Inflammatory macrophage treated with lipopolysaccharide for 4 hours (primary cell): ENCODE data around the gene PCF11.
A peak's percentile ranks its signal among the peaks of the same experiment; 100 is the strongest.

Experiments
- DNase-seq: peaks from one replicate; pipeline ENCODE4 v3.0.0-alpha.2; 2020

The PCF11 gene

DNA sequence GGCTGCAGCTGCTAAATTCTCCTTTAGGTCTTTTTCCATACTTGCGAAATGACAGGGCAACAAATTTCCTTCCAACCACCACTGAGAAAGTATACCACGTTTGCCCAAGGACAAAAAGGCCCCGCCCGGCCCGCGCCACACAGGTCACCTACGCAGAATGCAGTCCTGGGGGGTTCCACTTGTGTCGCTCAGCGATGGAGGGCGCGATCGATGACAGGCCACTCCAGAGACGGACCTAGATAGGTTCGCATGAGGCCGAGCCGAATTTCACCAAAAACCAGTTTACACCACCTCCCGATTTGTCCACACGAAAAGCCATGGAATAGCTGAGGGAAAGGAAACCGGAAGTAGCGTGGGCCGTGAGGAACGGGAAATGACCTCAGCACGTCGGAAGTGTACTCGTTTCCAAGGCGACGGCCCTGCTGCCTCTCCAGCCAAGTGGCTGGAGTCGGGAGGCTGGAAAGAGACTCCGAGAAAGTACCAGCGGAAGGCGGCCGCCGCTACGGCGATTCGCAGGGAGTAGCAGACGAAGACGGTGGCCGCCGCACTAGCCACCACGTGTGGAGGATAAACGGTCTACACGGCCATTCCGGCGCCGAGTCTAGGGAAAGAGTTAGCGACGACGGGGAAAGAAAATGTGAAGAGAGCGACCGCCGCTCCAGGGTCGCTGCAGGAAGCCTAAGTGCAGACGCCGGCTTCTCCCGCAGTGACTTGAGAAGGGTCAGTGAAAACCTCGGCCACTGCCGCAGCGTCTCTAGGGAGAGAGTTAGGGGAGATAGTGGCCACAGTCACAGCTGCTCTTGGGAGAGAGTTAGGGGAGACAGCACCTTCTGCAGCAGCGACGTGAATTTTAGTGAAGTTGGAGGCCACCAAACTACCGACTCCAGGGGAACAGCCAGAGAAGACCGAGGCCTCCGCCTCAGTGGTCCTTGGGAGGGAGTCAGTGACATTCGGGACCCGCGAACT lies 36.7 kb downstream of the PCF11 start, which contains the start of gene ANKRD42:
TSS of gene ANKRD42 (plus strand) at position 398 of the 966 bp plus-strand sequence. CDS start 959 bp downstream, outside the sequence.
- DNase-seq: peak; percentile 97

DNA sequence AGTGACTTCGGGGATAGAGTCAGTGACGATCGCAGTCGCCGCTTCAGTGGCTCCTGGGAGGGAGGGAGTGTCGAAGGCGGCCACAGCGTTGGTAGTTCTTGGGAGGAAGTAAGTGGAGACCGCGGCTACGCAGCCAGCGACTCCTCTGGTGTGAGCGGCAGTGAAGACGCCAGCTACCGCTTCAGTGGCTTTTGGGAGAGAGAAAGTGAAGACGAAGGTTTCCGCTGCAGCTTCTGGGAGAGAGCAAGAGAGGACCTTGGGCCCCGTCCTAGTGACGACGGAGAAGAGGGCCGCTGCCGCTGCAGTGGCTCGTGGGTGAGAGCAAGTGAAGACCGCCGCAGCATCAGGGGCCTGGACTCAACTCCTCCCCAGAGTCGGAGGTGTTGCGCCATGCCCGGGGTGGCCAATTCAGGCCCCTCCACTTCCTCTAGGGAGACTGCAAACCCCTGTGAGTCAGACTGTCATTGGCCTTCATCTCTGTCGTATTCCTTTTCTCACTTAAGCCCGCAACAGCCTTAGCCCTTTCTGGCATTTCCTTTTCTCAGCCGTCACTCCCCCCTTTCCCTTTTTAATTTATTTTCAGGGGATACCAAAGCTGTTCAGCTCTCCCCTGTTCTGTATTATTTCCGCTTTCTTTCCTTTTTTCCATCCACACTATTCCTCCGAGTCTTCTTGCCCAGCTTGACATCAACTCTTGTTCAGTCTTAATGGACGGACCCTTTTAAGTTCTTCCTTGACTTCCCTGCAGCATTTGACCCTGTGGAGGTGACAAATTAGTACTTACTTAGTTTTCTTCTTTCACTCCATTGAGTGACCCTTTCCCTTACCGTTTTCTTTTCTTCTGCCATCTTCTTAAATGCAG lies 37.6 kb downstream of the PCF11 start:
- peak; percentile 84 for DNase-seq

DNA sequence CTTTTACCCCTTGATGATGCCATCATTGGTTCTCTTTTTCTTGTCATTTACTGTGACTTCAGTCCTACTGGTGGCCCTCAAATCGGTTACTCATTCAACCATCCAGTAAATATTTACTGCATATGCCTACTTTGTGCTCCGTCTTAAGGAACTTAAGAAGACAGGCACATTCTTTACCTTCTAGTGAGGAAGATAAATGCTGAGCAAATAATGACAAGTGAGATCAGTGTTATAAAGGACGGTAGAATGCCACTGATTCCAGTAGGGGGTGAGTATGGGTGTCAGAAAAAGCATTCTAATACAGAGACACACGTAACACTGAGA lies 38.2 kb downstream of the PCF11 start:
- DNase-seq: peak; percentile 51

DNA sequence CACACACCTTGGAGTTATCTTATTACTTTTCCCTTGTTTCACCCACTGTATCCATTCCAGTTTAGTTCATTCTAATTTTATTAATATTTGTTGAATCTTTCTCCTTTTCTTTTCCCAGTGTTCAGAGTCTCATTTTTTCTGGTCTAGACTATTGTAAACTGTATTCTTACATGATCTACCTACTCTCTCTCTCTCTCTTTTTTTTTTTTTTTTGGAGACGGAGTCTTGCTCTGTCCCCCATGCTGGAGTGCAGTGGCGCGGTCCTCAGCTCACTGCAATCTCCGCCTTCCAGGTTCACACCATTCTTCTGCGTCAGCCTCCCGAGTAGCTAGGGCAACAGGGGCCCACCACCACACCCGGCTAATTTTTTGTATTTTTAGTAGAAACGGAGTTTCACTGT lies 38.7 kb downstream of the PCF11 start:
- DNase-seq: no peak

GRCh38 chr11:83200035-83200434 lies 43.1 kb downstream of the PCF11 start:
- no peak for DNase-seq

DNA sequence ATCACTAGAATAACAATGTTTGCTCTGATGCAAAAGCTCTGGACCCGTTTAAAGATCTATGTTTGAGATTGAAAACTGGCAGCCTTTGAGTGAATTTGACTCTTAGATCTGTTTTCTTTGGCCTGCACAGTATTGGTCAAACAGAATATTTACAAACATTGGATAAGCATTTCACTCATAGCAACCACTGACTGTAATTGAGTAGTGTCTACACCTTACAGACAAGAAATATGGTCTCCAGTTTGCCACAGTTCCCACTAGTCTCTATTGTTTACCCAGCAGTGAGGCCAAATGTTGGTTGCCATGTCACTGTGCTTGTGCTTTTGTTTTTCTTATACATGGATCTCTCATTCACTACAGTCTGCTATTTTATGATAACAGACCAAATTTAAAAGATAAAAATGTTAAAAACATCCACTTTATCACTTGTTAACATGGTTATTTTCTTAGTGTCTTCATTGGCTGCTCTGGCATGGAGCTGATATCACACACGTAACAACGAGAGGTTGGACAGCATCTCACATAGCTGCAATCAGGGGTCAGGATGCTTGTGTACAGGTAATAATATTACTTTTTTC lies 48.8 kb downstream of the PCF11 start:
- DNase-seq: no peak

DNA sequence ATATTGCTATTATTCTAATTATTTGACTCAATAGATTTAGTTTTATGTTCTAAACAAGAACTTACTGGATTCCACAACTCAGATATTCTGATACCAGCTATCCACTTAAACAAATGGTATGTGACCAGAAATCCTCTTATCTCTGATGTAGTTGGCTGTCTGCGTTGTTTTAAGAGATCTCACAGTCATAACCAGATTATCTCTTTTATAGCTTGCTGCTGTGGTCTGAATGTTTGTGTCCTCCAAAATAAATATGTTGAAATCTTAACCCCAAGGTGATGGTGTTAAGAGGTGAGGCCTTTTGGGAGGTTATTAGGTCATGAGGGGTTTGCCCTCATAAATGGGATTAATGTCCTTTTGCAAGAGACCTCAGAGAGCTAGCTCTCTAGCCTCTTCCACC lies 49.3 kb downstream of the PCF11 start:
- DNase-seq: no peak

GRCh38 chr11:83206771-83207382 lies 49.9 kb downstream of the PCF11 start:
- peak; percentile 21 for DNase-seq

DNA sequence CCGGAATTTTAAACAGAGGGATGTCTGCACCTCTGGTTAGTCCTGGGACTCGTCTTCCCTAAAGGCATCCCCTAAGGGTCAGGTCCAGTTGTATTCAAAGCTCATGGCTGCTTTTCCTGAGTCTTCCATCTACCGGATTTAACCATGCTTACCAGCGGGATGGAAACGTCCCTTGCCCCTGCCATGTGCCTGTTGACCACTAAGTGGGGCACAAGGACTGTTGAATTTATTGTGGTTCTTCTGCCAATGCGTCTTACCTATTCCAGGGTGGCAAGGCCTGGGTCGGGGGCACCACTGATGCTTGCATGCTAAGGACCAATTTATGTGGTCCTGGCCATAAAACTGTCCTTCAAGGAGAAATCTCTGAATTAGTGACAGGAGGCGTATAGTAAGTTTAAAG lies 62.2 kb downstream of the PCF11 start:
- DNase-seq: no peak

DNA sequence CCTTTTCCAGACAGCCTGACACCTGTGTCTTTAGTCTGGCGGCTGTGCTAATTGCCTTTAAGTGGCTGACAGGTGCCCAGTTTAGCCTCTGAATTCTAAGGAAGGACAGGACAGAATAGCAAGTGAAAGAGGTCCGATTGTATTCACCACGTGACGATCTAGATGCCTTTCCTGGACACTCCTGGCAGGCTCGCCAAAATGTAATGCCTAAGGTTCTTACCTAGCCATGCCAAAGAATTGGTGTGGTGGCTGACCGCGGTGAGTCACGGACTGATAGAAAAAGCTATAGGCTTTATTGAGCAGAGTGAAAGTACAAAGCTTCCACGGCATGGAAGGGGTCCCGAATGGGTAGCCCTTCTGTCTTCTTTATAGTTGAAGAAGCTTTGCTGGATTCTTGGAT lies 63.3 kb downstream of the PCF11 start:
- DNase-seq: no peak

- DNase-seq: no peak
Observed at GRCh38 chr11:83221694-83222093, 64.8 kb downstream of the PCF11 start.

DNA sequence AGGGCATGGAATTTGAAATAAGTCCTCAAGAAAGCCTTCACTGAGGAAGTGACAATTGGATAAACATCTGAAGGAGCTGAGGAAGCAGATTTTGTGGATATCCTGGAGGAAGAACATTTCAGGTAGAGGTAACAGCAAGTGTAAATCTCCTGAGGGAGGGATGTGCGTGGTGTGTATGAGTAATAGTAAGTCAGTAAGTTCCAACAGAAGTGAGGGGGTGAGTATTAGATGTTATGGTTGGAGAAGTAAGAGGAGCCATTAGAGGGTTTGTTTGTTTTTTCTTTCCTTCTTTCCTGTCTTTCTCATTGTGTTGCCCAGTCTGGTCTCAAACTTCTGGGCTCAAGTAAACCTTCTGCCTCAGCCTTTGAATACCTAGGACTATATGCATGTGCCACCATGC lies 65.6 kb downstream of the PCF11 start:
- DNase-seq: no peak

GRCh38 chr11:83223457-83223856 lies 66.5 kb downstream of the PCF11 start:
- no peak for DNase-seq

GRCh38 chr11:83235825-83236224 lies 78.9 kb downstream of the PCF11 start:
- DNase-seq: no peak
